Bronchial epithelial cell (primary cell): Measurements from ENCODE around the gene CYREN. TPM values are rescaled to one million over a fixed set of nuclear protein-coding genes. Genes with fewer than 3 reads are reported as not detected.

ENCODE experiments used
- DNase-seq: peaks from one replicate; pipeline ENCODE4 v3.0.0-alpha.2; 2010; ENCODE audit warnings: low read depth
- FAIRE-seq: peaks from 2 replicates; lab custom pipeline; 2011; peaks lifted over from hg19 to GRCh38; lab: Jason Lieb, UNC
- H3K27me3 ChIP-seq: 2 replicates; pipeline ENCODE4 v1.5.1; 2011; ENCODE audit warnings: low read length; ENCODE audit not compliant: control insufficient read depth, insufficient read depth
- H3K36me3 ChIP-seq: 2 replicates; pipeline ENCODE4 v1.5.1; 2011; ENCODE audit warnings: low read length; ENCODE audit not compliant: control insufficient read depth, insufficient read depth
- H3K4me3 ChIP-seq: 2 replicates; pipeline ENCODE4 v1.5.1; 2011; ENCODE audit warnings: mild to moderate bottlenecking, low read depth, low read length, control low read depth
- total RNA-seq: library from RNA; depleted of rRNA; stranded (reverse); fragments of >200 nt; gene quantifications from 2 replicates; pipeline ENCODE4 v1.2.1, GENCODE V29; 2014
- TF ChIP-seq, protein P1 (sequence below): IDR thresholded peaks from 2 replicates; pipeline ENCODE4 v1.5.1; 2011; ENCODE audit warnings: mild to moderate bottlenecking, moderate library complexity, low read length, control low read depth, inconsistent platforms; ENCODE audit not compliant: insufficient read depth, severe bottlenecking

Gene CYREN
- total RNA-seq, 1 donor from 2014 or later = 51.9 TPM

DNA sequence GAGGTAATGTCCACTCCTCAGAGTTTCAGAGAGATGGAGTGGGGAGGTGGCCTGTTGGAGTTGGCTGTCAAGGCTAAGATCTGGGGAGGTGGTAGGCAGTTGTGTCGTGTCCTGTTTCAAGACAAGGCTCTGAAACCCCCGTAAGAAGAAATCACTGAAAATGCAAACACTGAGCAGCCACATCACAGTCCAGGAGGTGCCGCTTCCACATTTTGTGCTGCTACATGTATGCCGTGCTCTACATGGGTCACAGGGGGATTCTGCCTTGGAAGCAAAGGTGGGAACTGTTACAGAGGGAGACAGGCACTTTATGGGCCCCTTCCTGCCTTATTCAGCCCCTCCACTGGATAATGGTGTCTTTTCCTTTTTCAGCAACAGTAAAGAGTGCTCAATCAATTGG is 28.9 kb upstream of the CYREN start:
- FAIRE-seq (no peak), DNase-seq (no peak)
- no peaks in the 10 kb centered on the region for H3K27me3 ChIP-seq
- peaks cover 26% of the 10 kb centered on the region for H3K36me3 ChIP-seq
- H3K4me3 ChIP-seq = no peak overlapping the region
- TF ChIP-seq, protein P1, sequence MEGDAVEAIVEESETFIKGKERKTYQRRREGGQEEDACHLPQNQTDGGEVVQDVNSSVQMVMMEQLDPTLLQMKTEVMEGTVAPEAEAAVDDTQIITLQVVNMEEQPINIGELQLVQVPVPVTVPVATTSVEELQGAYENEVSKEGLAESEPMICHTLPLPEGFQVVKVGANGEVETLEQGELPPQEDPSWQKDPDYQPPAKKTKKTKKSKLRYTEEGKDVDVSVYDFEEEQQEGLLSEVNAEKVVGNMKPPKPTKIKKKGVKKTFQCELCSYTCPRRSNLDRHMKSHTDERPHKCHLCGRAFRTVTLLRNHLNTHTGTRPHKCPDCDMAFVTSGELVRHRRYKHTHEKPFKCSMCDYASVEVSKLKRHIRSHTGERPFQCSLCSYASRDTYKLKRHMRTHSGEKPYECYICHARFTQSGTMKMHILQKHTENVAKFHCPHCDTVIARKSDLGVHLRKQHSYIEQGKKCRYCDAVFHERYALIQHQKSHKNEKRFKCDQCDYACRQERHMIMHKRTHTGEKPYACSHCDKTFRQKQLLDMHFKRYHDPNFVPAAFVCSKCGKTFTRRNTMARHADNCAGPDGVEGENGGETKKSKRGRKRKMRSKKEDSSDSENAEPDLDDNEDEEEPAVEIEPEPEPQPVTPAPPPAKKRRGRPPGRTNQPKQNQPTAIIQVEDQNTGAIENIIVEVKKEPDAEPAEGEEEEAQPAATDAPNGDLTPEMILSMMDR = no peak

DNA sequence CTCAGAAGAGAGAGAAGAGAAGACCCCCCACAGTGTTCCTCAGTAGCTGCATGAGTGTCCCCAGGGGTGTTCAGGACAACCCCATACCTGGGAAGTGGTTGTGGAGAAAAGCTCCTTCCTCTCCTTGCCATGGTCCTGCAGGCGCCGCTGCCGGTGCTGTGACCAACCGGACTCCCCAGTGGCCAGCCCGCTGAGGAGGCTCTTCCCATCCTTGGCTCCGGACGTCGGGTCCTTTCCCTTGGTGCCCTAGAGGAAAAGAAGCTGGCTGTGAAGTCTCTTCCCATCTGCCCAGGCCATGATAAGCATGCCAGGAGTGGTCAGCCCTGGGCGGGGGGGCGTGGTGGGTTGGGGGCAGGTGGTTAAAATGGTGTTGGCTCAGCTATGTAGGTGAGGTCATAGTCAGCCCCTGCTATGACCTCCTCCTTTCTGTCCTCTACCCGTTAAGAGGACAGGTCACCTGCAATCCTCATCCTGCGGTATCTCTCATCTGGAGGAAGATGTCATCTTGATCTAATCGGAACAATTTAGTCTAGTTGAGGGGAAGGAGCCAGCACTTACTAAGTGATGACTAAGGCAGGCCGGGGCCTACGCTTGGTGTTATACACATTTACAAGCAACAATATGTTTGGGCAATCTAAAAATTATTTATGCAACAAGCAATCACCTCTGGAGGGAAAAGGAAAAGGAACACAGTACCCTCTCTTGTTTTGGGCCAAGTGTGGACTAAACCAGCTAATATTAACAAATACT is 27.6 kb upstream of the CYREN start:
- FAIRE-seq (no peak), DNase-seq (no peak)
- no peak overlapping the region for H3K4me3 ChIP-seq
- no peaks in the 10 kb centered on the region for H3K27me3 ChIP-seq
- TF ChIP-seq, protein P1 = no peak
- H3K36me3 ChIP-seq = peaks cover 21% of the 10 kb centered on the region

DNA sequence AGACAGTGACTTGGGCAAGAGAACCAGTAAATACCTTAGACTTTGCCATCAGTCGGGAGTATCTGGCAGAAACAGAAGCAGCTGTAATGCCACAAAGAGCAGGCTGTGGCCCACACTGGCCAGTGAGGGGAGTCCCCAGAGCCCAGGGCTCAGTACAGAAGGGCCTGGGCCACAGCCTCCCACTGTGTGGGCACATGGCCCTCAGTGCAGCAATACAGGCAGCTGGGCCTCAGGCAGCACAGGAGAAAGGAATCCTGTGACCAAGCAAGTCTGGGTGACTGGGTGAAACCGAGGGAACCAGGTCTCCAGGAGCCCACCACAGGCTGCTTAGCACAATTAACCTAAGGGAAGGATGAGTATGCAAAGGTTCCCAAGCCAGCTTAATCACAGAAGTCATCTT is 26.8 kb upstream of the CYREN start:
- FAIRE-seq = no peak
- Histone ChIP-seq H3K4me3 (no peak overlapping the region), H3K27me3 (no peaks in the 10 kb centered on the region), H3K36me3 (peaks cover 21% of the 10 kb centered on the region)
- TF ChIP-seq, protein P1 = no peak
- DNase-seq = no peak

DNA sequence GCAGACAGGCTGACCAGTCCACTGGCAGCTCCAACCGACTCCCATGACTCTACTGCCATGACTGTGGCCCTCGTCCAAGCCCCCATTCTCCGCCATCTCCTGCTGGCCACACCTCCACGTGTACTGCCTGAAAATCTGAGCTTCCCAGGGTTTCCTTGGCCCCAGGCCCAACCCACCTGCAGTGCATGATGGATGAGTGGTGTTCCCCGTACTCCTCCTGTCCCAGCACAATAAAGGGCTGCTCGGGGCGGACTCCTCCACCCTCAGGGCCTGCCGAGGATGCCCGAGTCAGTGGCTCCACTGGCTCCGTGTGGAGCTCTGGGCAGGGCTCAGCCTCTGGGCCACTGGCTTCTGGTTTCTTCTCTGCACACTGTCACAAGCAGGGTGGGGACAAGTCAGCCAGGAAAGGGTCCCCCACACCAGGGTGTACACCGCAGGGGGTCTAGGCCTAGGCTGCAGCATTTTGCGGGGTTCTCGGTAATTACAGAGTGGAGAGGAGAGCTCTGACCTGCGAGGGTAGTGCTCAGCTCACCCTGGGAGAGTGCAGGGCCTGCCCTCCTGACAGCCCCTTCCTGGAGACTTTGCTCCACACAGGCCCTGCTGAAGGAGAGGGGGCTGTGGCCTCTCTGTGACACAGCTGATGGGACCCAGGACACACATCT is 25.6 kb upstream of the CYREN start:
- TF ChIP-seq, protein P1 = no peak
- Histone ChIP-seq H3K27me3 (no peaks in the 10 kb centered on the region), H3K36me3 (peaks cover 22% of the 10 kb centered on the region), H3K4me3 (no peak overlapping the region)
- DNase-seq (no peak), FAIRE-seq (no peak)

DNA sequence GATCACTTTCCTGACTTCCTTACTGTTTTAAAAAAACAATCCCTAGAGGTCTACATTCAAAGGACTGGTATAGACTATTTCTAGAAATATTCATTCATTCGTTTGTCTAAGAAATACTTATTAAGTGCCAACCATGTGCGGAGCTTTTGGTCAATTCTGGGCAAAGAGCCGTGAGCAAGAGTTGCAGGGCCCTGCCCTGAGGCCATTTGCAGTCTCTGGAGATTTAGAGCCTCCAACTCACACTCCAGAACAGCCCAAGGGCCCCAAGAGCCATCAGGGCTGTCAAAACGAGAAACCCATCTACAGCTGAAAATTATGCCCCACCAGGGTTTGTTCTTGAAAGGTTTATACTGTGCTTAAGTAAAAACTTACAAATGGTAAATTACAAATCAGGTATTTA is 24.6 kb upstream of the CYREN start:
- TF ChIP-seq, protein P1 = no peak
- no peak overlapping the region for H3K4me3 ChIP-seq

More for the DNA sequence above, 24.6 kb upstream of the CYREN start:
- no peaks in the 10 kb centered on the region for H3K27me3 ChIP-seq
- peaks cover 21% of the 10 kb centered on the region for H3K36me3 ChIP-seq
- no peak for FAIRE-seq
- DNase-seq = no peak
